Suprapubic skin (tissue), 4 donors: ENCODE results near the gene VPS39.

ENCODE experiments used
- EP300 ChIP-seq: sonication (generic); formaldehyde crosslinking; IDR thresholded peaks from one replicate; pipeline ENCODE4 v1.6.1; 2017; ENCODE audit warnings: antibody characterized with exemption
- POLR2A ChIP-seq, 2 donors: fragments of 450-650 bp; IDR thresholded peaks; one replicate each; pipeline ENCODE4 v1.6.1; 2017; ENCODE audit warnings: antibody characterized with exemption in 2 of 2, mild to moderate bottlenecking in 2 of 2, moderate library complexity in 2 of 2
- POLR2AphosphoS5 ChIP-seq, 3 donors: sonication (generic); formaldehyde crosslinking; IDR thresholded peaks; one replicate each; pipeline ENCODE4 v1.6.1; 2017; ENCODE audit warnings: antibody characterized with exemption in 3 of 3
- TF ChIP-seq, protein P1 (sequence below), 2 donors: fragments of 200-600 bp in 1 of 2; fragments of 450-650 bp in 1 of 2; sonication (generic) in 1 of 2; IDR thresholded peaks; one replicate each; pipeline ENCODE4 v1.5.1; 2016 to 2019; ENCODE audit warnings: antibody characterized with exemption in 2 of 2, mild to moderate bottlenecking in 1 of 2, moderate library complexity in 1 of 2

DNA sequence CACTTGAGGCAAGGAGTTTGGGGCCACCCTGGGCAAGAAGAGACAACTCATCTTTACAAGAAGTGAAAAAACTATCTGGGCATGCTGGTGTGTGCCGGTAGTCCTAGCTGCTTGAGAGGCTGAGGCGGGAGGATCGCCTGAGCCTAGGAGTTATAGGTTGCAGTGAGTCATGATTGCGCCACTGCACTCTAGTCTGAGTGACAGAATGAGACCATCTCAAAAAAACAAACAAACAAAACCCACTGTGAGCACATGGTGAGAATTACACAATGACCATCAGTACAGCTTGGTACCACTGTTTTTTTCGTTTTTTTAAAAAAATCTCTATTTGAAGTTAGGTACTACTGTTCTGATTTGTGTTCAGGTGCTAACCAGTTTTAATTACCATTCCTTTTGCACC, 13.6 kb downstream of the VPS39 start:
- TF ChIP-seq, protein P1, sequence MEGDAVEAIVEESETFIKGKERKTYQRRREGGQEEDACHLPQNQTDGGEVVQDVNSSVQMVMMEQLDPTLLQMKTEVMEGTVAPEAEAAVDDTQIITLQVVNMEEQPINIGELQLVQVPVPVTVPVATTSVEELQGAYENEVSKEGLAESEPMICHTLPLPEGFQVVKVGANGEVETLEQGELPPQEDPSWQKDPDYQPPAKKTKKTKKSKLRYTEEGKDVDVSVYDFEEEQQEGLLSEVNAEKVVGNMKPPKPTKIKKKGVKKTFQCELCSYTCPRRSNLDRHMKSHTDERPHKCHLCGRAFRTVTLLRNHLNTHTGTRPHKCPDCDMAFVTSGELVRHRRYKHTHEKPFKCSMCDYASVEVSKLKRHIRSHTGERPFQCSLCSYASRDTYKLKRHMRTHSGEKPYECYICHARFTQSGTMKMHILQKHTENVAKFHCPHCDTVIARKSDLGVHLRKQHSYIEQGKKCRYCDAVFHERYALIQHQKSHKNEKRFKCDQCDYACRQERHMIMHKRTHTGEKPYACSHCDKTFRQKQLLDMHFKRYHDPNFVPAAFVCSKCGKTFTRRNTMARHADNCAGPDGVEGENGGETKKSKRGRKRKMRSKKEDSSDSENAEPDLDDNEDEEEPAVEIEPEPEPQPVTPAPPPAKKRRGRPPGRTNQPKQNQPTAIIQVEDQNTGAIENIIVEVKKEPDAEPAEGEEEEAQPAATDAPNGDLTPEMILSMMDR (IDR thresholded peaks at IDR 0.05), result no peak
- TF ChIP-seq POLR2A (IDR thresholded peaks at IDR 0.05), result no peak
- TF ChIP-seq EP300, result no peak
- TF ChIP-seq POLR2AphosphoS5 (IDR thresholded peaks at IDR 0.05), result no peak
